ENCODE results near the gene ERICH2. TPM values are rescaled to one million over a fixed set of nuclear protein-coding genes. Genes with fewer than 3 reads are reported as not detected.

Gene ERICH2
- total RNA-seq, 2 donors from 2014 or later = not detected

GRCh38 chr2:170740660-170741059, 29.5 kb upstream of the ERICH2 start:
- no peak for TF ChIP-seq CTCF (IDR thresholded peaks at IDR 0.05)
- Histone ChIP-seq H3K4me1 (no peaks in the 10 kb centered on the region), H3K36me3 (no peaks in the 10 kb centered on the region), H3K4me3 (no peak overlapping the region), H3K9me3 (no peaks in the 10 kb centered on the region), H3K27me3 (no peaks in the 10 kb centered on the region), H3K27ac (no peak overlapping the region)
- no peak for DNase-seq (ENCODE audit: low spot score)

- Histone ChIP-seq H3K36me3 (no peaks in the 10 kb centered on the region), H3K4me1 (no peaks in the 10 kb centered on the region), H3K27ac (no peak overlapping the region), H3K9me3 (no peaks in the 10 kb centered on the region), H3K27me3 (no peaks in the 10 kb centered on the region), H3K4me3 (no peak overlapping the region)
- no peak for DNase-seq (ENCODE audit: low spot score)
- no peak for TF ChIP-seq CTCF (IDR thresholded peaks at IDR 0.05)
These were observed 28.2 kb upstream of the ERICH2 start for GRCh38 chr2:170742000-170742399.

- TF ChIP-seq CTCF (IDR thresholded peaks at IDR 0.05) = no peak
- Histone ChIP-seq H3K27ac (no peak overlapping the region), H3K9me3 (no peaks in the 10 kb centered on the region), H3K36me3 (no peaks in the 10 kb centered on the region), H3K4me3 (no peak overlapping the region), H3K4me1 (no peaks in the 10 kb centered on the region), H3K27me3 (no peaks in the 10 kb centered on the region)
- DNase-seq (ENCODE audit: low spot score) = no peak
These were observed 27.2 kb upstream of the ERICH2 start for GRCh38 chr2:170742896-170743529.

GRCh38 chr2:170743530-170744239, 26.5 kb upstream of the ERICH2 start:
- no peaks in the 10 kb centered on the region for H3K9me3 ChIP-seq
- no peak overlapping the region for H3K4me3 ChIP-seq
- H3K27me3 ChIP-seq = no peaks in the 10 kb centered on the region
- H3K4me1 ChIP-seq = no peaks in the 10 kb centered on the region
- no peak for TF ChIP-seq CTCF (IDR thresholded peaks at IDR 0.05)
- no peak overlapping the region for H3K27ac ChIP-seq
- no peaks in the 10 kb centered on the region for H3K36me3 ChIP-seq
- no peak for DNase-seq (ENCODE audit: low spot score)

- Histone ChIP-seq H3K4me1 (no peaks in the 10 kb centered on the region), H3K27me3 (no peaks in the 10 kb centered on the region), H3K9me3 (no peaks in the 10 kb centered on the region), H3K36me3 (no peaks in the 10 kb centered on the region), H3K27ac (no peak overlapping the region), H3K4me3 (no peak overlapping the region)
- no peak for TF ChIP-seq CTCF (IDR thresholded peaks at IDR 0.05)
- DNase-seq (ENCODE audit: low spot score) = no peak
These were observed 25.8 kb upstream of the ERICH2 start for GRCh38 chr2:170744248-170745002.
